VCaP (cell line): Measurements from ENCODE around the gene PCDHGB3.
"Not testable (repeated sequence)": the region's sequence is repeated elsewhere in the genome, so short reads cannot be mapped to it uniquely, and the experiment has no call there.

Source experiments
- H3K27ac ChIP-seq: fragments of 450-650 bp; 2 replicates; pipeline ENCODE4 v1.5.1; 2017
- TF ChIP-seq, protein P1 (sequence below): fragments of 450-650 bp; conservative IDR thresholded peaks from 2 replicates; pipeline ENCODE4 v1.5.1; 2017; ENCODE audit warnings: mild to moderate bottlenecking, moderate library complexity

Gene PCDHGB3

DNA sequence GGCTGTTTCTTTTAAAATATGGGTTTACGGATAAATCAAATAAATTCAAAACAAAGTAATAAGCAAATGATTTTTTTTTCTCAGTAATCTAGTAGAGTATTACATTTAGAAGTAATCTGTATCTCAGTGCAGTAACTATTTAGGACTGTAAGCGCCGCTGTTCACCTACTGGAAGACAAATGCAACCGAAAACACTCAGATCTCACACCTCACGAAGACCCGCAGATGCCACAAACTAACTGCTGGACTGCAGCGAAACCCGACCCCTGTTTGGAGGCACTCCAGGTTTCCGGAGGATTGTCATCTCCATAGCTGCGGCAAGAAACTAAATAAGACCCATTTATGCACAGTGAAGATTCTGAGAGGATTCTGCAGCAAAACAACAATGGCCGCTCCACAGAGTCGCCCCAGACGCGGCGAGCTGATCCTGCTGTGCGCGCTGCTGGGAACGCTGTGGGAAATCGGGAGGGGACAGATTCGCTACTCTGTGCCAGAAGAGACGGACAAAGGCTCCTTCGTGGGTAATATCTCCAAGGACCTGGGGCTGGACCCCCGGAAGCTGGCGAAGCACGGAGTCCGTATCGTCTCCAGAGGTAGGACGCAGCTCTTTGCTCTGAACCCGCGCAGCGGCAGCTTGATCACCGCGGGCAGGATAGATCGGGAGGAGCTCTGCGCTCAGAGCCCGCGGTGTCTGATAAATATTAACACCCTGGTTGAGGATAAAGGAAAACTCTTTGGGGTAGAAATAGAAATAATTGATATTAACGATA is 22.6 kb downstream of the PCDHGB3 start, which contains the start of gene PCDHGA8:
Gene PCDHGA8, plus strand, starts transcription at position 205 of the 770 bp plus-strand sequence. Its CDS starts 181 bp downstream, at position 386.
- H3K27ac ChIP-seq, result no peak within 1 kb of the TSS
- TF ChIP-seq, protein P1, sequence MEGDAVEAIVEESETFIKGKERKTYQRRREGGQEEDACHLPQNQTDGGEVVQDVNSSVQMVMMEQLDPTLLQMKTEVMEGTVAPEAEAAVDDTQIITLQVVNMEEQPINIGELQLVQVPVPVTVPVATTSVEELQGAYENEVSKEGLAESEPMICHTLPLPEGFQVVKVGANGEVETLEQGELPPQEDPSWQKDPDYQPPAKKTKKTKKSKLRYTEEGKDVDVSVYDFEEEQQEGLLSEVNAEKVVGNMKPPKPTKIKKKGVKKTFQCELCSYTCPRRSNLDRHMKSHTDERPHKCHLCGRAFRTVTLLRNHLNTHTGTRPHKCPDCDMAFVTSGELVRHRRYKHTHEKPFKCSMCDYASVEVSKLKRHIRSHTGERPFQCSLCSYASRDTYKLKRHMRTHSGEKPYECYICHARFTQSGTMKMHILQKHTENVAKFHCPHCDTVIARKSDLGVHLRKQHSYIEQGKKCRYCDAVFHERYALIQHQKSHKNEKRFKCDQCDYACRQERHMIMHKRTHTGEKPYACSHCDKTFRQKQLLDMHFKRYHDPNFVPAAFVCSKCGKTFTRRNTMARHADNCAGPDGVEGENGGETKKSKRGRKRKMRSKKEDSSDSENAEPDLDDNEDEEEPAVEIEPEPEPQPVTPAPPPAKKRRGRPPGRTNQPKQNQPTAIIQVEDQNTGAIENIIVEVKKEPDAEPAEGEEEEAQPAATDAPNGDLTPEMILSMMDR, result no peak

DNA sequence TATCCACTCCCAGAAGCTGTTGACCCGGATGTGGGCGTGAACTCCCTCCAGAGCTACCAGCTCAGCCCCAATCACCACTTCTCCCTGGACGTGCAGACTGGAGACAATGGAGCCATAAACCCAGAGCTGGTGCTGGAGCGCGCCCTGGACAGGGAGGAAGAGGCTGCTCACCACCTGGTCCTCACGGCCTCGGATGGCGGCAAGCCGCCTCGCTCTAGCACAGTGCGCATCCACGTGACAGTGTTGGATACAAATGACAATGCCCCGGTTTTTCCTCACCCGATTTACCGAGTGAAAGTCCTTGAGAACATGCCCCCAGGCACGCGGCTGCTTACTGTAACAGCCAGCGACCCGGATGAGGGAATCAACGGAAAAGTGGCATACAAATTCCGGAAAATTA is 23.2 kb downstream of the PCDHGB3 start:
- TF ChIP-seq, protein P1, result no peak
- H3K27ac ChIP-seq, result no peak overlapping the region

DNA sequence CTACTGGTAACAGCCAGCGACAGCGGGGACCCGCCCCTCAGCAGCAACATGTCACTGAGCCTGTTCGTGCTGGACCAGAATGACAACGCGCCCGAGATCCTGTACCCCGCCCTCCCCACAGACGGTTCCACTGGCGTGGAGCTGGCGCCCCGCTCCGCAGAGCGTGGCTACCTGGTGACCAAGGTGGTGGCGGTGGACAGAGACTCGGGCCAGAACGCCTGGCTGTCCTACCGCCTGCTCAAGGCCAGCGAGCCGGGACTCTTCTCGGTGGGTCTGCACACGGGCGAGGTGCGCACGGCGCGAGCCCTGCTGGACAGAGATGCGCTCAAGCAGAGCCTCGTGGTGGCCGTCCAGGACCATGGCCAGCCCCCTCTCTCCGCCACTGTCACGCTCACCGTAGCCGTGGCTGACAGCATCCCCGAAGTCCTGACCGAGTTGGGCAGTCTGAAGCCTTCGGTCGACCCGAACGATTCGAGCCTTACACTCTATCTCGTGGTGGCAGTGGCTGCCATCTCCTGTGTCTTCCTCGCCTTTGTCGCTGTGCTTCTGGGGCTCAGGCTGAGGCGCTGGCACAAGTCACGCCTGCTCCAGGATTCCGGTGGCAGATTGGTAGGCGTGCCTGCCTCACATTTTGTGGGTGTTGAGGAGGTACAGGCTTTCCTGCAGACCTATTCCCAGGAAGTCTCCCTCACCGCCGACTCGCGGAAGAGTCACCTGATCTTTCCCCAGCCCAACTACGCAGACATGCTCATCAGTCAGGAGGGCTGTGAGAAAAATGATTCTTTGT is 24.6 kb downstream of the PCDHGB3 start:
- not testable (repeated sequence) for H3K27ac ChIP-seq

DNA sequence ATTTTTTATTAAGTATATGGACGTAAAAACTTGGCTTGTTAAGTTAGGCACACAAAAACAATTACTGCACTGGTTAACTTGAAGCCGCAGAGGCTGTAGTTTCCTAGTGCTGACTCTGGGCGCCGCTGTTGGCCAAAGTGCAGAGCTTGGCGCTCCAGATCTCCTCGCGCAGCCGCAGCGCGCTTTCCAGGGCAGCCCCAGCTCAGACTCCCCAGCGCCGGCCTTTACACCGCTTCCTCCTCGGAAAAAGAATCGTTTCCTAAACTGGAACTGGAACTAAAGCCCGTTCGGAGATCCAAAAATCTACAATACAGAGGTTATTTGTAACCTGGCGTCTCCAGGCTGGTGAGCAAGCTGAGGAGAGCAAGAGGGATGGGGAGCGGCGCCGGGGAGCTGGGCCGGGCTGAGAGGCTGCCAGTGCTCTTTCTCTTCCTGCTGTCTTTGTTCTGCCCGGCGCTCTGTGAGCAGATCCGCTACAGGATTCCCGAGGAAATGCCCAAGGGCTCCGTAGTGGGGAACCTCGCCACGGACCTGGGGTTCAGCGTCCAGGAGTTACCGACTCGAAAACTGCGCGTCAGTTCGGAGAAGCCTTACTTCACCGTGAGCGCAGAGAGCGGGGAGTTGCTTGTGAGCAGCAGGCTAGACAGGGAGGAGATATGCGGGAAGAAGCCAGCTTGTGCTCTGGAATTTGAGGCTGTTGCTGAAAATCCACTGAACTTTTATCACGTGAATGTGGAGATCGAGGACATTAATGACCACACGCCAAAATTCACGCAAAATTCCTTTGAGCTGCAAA is 27.9 kb downstream of the PCDHGB3 start, which contains the start of gene PCDHGB5:
Gene PCDHGB5, plus strand, starts transcription at position 192 of the 796 bp plus-strand sequence. Its CDS starts 181 bp downstream, at position 373.
- not testable (repeated sequence) for H3K27ac ChIP-seq

DNA sequence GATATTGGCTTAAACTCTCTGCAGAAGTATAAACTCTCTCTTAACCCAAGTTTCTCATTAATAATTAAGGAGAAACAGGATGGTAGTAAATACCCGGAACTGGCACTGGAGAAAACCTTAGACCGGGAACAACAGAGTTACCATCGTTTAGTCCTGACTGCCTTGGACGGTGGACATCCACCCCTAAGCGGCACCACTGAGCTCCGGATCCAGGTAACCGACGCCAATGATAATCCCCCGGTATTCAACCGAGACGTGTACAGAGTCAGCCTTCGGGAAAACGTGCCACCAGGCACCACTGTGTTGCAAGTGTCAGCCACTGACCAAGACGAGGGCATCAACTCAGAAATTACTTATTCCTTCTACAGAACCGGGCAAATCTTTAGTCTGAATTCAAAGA is 28.6 kb downstream of the PCDHGB3 start:
- TF ChIP-seq, protein P1, result no peak
- H3K27ac ChIP-seq, result no peak overlapping the region

DNA sequence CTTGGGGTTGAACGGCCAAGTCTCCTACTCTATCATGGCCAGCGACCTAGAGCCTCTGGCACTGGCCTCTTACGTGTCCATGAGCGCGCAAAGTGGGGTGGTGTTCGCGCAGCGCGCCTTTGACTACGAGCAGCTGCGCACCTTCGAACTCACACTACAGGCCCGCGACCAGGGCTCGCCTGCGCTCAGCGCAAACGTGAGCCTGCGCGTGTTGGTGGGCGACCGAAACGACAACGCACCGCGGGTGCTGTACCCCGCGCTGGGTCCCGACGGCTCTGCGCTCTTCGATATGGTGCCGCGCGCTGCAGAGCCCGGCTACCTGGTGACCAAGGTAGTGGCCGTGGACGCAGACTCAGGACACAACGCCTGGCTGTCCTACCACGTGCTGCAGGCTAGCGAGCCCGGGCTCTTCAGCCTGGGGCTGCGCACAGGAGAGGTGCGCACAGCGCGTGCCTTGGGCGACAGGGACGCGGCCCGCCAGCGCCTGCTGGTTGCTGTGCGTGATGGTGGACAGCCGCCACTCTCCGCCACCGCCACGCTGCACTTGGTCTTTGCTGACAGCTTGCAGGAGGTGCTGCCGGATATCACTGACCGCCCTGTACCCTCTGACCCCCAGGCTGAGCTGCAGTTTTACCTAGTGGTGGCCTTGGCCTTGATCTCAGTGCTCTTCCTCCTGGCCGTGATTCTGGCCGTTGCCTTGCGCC is 29.7 kb downstream of the PCDHGB3 start:
- TF ChIP-seq, protein P1, result no peak
- H3K27ac ChIP-seq, result no peak overlapping the region

DNA sequence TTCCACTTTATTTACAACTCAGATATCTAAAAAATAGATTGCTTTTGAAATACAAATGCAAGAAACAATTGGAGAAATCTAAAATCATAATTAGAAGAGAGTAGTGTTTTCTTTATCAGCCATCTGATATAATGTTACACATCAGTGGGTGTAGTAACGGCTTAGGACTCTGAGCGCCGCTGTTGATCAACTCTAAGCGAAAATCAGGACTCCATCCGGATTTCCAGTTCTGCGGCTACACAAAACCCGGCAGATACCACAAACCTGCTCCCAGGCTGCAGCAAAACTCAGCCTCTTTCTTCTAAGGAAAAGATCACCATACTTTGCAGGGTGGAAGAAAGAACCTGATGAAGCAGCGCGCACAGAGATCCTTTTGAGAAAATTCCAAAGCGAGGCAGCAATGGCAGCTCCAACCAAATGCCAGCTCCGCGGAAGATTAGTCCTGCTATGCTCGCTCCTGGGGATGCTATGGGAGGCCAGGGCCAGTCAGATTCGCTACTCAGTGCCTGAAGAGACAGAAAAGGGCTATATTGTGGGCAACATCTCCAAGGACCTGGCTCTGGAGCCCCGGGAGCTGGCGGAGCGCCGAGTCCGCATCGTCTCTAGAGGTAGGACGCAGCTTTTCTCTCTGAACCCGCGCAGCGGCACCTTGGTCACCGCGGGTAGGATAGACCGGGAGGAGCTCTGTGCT is 32.7 kb downstream of the PCDHGB3 start, which contains the start of gene PCDHGA9:
Gene PCDHGA9, plus strand, starts transcription at position 226 of the 691 bp plus-strand sequence. Its CDS starts 175 bp downstream, at position 401.
- no peak within 1 kb of the TSS for H3K27ac ChIP-seq
- TF ChIP-seq, protein P1, result peak; percentile 63
